HCT116 (cell line): ENCODE measurements around the gene ZDHHC9.

ENCODE experiments used
- EZH2 ChIP-seq: fragments of 200-600 bp; sonication (generic); IDR thresholded peaks from 2 replicates; pipeline ENCODE4 v1.6.1; 2017; ENCODE audit warnings: antibody characterized with exemption, mixed run types
- POLR2A ChIP-seq: IDR thresholded peaks from 2 replicates; pipeline ENCODE4 v1.7.0; 2011; ENCODE audit warnings: borderline replicate concordance; ENCODE audit not compliant: insufficient read depth, insufficient read length; ENCODE audit errors: extremely low read depth
- SIN3A ChIP-seq: IDR thresholded peaks from 2 replicates; pipeline ENCODE4 v1.6.1; 2012; ENCODE audit warnings: low read depth
- SP1 ChIP-seq: IDR thresholded peaks from 2 replicates; pipeline ENCODE4 v1.6.1; 2012; ENCODE audit warnings: low read depth
- ZFX ChIP-seq: fragments of 450-650 bp; IDR thresholded peaks from 2 replicates; pipeline ENCODE4 v1.6.1; 2017
- TF ChIP-seq, protein P1 (sequence below), 3 experiments: fragments of 200-600 bp in 1 of 3; sonication (generic) in 1 of 3; IDR thresholded peaks in 2 of 3; conservative IDR thresholded peaks in 1 of 3; 2 replicates each; pipeline ENCODE4 v1.5.1; 2012 to 2017; ENCODE audit warnings: low read depth in 2 of 3, low read length in 2 of 3, antibody characterized with exemption in 1 of 3, borderline replicate concordance in 1 of 3, control low read depth in 1 of 3, mild to moderate bottlenecking in 1 of 3, mixed read lengths in 1 of 3, mixed run types in 1 of 3, moderate library complexity in 1 of 3; ENCODE audit not compliant: insufficient read depth in 1 of 3

DNA sequence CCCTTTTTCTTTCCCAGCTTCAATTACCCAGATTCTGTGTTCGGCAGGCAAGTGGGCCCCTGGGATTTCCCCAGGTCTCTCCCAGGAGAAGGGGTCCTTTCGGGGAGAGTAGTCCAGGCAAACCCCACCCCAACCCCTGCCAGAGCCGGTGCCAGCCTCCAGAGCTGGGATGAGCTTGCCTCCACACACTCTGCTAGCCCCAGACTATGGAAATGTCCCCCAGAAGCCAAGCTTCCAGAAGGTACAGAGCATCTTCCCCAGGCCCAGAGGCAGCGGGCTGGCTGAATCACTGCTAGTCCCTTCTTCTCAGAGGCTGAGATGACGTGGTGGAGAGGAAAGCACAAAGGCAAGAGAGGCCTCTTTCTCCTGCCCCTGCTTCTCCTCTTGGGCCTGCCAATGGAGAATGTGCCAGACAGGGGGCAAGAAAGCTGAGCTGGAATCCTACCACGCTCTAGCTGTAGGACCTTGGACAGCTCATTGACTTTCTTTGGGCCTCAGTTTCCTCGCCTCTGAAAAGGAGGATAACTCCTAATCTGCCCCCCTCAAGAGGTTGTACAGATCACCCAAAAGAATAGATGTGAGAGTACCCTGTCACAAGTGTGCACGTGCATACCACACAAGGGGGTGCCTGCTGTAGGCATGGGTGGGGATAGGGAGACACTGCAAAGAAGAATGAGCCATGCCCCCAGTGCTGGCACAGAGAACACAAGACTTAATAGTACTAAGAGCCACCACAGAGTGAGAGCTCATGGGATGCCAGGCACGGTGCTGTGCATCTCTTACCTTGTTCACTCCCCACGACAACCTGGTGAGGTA is 61.8 kb downstream of the ZDHHC9 start:
- TF ChIP-seq, protein P1, sequence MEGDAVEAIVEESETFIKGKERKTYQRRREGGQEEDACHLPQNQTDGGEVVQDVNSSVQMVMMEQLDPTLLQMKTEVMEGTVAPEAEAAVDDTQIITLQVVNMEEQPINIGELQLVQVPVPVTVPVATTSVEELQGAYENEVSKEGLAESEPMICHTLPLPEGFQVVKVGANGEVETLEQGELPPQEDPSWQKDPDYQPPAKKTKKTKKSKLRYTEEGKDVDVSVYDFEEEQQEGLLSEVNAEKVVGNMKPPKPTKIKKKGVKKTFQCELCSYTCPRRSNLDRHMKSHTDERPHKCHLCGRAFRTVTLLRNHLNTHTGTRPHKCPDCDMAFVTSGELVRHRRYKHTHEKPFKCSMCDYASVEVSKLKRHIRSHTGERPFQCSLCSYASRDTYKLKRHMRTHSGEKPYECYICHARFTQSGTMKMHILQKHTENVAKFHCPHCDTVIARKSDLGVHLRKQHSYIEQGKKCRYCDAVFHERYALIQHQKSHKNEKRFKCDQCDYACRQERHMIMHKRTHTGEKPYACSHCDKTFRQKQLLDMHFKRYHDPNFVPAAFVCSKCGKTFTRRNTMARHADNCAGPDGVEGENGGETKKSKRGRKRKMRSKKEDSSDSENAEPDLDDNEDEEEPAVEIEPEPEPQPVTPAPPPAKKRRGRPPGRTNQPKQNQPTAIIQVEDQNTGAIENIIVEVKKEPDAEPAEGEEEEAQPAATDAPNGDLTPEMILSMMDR (IDR thresholded peaks at IDR 0.05 in 2 of 3, conservative IDR thresholded peaks at IDR 0.05 in 1 of 3; ENCODE audit: borderline replicate concordance in 1 of 3, insufficient read depth in 1 of 3, low read depth in 2 of 3, low read length in 2 of 3) = no peak
- no peak for TF ChIP-seq ZFX
- TF ChIP-seq POLR2A = no peak
- TF ChIP-seq SP1 = no peak
- no peak for TF ChIP-seq SIN3A
- TF ChIP-seq EZH2 = no peak
